ENCODE results near the gene ARHGEF4. TPM values are rescaled to one million over a fixed set of nuclear protein-coding genes. Genes with fewer than 3 reads are reported as not detected.

ARHGEF4 gene
- total RNA-seq, 3 donors from 2014 or later, result 0.94 to 14.0 (median 1.5) TPM

- DNase-seq (no peak), ATAC-seq (no peak)
- intact Hi-C loops (cut with DNase I, micrococcal nuclease), result no loop called here
- H3K36me3 ChIP-seq (ENCODE audit: low read depth), result no peaks in the 10 kb centered on the region
- peaks cover 6% of the 10 kb centered on the region for H3K9me3 ChIP-seq
- no peaks in the 10 kb centered on the region for H3K4me1 ChIP-seq (ENCODE audit: low read depth)
- H3K4me3 ChIP-seq, result no peak overlapping the region
- TF ChIP-seq, protein P1, sequence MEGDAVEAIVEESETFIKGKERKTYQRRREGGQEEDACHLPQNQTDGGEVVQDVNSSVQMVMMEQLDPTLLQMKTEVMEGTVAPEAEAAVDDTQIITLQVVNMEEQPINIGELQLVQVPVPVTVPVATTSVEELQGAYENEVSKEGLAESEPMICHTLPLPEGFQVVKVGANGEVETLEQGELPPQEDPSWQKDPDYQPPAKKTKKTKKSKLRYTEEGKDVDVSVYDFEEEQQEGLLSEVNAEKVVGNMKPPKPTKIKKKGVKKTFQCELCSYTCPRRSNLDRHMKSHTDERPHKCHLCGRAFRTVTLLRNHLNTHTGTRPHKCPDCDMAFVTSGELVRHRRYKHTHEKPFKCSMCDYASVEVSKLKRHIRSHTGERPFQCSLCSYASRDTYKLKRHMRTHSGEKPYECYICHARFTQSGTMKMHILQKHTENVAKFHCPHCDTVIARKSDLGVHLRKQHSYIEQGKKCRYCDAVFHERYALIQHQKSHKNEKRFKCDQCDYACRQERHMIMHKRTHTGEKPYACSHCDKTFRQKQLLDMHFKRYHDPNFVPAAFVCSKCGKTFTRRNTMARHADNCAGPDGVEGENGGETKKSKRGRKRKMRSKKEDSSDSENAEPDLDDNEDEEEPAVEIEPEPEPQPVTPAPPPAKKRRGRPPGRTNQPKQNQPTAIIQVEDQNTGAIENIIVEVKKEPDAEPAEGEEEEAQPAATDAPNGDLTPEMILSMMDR (IDR thresholded peaks at IDR 0.05), result no peak
These were observed 99.7 kb downstream of the ARHGEF4 start for GRCh38 chr2:130936451-130936850.

- Histone ChIP-seq H3K4me3 (no peak overlapping the region), H3K36me3 (ENCODE audit: low read depth) (no peaks in the 10 kb centered on the region), H3K9me3 (peaks cover 18% of the 10 kb centered on the region), H3K4me1 (ENCODE audit: low read depth) (no peaks in the 10 kb centered on the region)
- ATAC-seq (no peak), DNase-seq (no peak)
- intact Hi-C loops (cut with DNase I, micrococcal nuclease), result no loop called here
- TF ChIP-seq, protein P1 (IDR thresholded peaks at IDR 0.05), result no peak
These were observed 111.3 kb downstream of the ARHGEF4 start for GRCh38 chr2:130947967-130948366.

DNA sequence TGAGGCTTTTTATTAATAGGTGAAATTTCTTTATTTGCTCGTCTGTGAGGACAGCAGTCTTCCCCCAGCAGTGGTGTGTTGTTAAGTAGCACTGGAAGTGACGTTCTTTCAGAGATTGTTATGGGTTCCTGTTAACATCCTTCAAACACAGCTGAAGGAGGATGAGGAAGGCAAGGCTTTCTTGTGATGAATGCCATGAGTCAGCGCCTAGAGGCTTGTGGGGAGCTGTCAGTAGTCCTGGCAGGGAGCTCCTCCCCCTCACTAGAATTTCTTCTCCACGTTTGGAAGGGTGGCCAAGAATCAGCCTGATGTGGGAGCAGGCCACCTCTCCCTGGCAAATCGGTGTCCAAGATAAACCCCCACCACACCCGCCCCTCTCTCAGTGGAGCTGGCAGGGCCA, 113.2 kb downstream of the ARHGEF4 start:
- Histone ChIP-seq H3K36me3 (ENCODE audit: low read depth) (no peaks in the 10 kb centered on the region), H3K4me3 (no peak overlapping the region), H3K4me1 (ENCODE audit: low read depth) (no peaks in the 10 kb centered on the region), H3K9me3 (peaks cover 14% of the 10 kb centered on the region)
- no peak for DNase-seq
- ATAC-seq, result no peak
- TF ChIP-seq, protein P1 (IDR thresholded peaks at IDR 0.05), result no peak
- intact Hi-C loops (cut with DNase I, micrococcal nuclease), result no loop called here

DNA sequence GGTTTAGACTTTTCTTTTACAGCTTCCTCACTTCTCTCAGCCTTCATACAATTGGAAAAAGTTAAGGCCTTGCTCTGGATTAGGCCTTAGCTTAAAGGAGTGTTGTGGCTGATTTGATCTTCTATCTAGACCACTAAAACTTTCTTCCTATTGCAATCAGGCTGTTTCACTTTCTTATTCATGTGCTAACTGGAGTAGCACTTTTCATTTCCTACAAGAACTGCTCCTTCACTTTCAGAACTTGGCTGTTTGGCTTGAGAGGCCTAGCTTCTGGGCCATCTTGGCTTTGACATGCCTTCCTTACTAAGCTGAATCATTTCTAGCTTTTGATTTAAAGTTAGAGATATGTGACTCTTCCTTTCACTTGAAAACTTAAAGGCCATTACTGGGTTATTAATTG, 114.3 kb downstream of the ARHGEF4 start:
- intact Hi-C loops (cut with DNase I, micrococcal nuclease), result no loop called here
- peaks cover 16% of the 10 kb centered on the region for H3K9me3 ChIP-seq

DNA sequence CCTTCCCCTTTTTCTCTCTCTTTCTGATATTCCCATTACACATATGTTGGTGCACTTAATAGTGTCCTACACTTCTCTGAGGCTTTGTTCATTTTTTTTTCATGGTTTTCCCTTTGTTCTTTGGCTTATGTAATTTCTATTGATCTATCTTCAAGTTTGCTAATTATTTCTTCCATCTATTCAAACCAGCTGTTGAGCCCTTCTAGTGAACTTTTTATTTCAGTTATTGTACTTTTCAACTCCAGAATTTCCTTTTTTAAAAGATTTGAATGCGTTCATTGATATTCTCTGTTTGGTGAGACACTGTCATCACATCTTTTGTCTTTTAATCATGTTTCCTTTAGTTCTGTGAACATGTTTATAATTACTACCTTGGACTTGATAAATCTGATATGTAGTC, 118.2 kb downstream of the ARHGEF4 start:
- no peak overlapping the region for H3K4me3 ChIP-seq
- ATAC-seq, result no peak
- DNase-seq, result no peak
- intact Hi-C loops (cut with DNase I, micrococcal nuclease), result no loop called here
- TF ChIP-seq, protein P1 (IDR thresholded peaks at IDR 0.05), result no peak
- H3K4me1 ChIP-seq (ENCODE audit: low read depth), result no peaks in the 10 kb centered on the region
- H3K9me3 ChIP-seq, result peaks cover 16% of the 10 kb centered on the region
- no peaks in the 10 kb centered on the region for H3K36me3 ChIP-seq (ENCODE audit: low read depth)

More for the DNA sequence above, 114.3 kb downstream of the ARHGEF4 start:
- no peaks in the 10 kb centered on the region for H3K36me3 ChIP-seq (ENCODE audit: low read depth)
- no peak overlapping the region for H3K4me3 ChIP-seq
- DNase-seq, result no peak
- no peak for ATAC-seq
- H3K4me1 ChIP-seq (ENCODE audit: low read depth), result no peaks in the 10 kb centered on the region
- TF ChIP-seq, protein P1 (IDR thresholded peaks at IDR 0.05), result no peak

DNA sequence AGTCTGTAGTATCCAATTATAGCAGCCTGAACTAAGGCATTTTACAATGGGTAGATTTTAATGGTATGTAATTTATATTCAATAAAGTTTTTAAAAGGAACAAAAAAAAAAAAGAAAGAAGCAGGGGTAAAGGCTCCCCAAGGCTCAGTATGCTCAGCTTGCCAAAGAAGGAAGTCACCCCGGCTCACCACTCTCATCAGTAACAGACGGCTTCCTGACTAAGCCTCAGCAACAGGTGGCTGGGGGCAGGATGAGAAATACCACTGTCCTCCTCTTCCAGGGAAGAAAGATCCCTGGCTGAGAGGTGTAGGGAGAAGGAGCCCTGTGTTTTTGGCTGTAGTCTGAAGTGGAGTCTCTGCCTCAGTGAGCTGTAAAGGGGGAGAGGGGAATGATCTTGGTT, 121.2 kb downstream of the ARHGEF4 start:
- Histone ChIP-seq H3K9me3 (peaks cover 16% of the 10 kb centered on the region), H3K36me3 (ENCODE audit: low read depth) (no peaks in the 10 kb centered on the region), H3K4me1 (ENCODE audit: low read depth) (no peaks in the 10 kb centered on the region), H3K4me3 (no peak overlapping the region)
- ATAC-seq (no peak), DNase-seq (no peak)
- intact Hi-C loops (cut with DNase I, micrococcal nuclease), result no loop called here
- TF ChIP-seq, protein P1 (IDR thresholded peaks at IDR 0.05), result no peak
